Spleen (tissue), 11 donors: ENCODE measurements around the gene LCE5A. TPM values are rescaled to one million over a fixed set of nuclear protein-coding genes. Genes with fewer than 3 reads are reported as not detected.
A peak's percentile ranks its signal among the peaks of the same experiment; 100 is the strongest.

Experiments used
- DNase-seq: peaks from one replicate; pipeline ENCODE4 v3.0.0-alpha.2; 2020
- H3K27ac ChIP-seq, 8 donors: fragments of 200-600 bp; sonication (generic) in 7 of 8; 1 replicate in 4 of 8; 2 replicates in 4 of 8; pipeline versions ENCODE4 v1.5.0 to v1.8.0; 2016 to 2021; ENCODE audit warnings: inconsistent platforms in 4 of 8, mild to moderate bottlenecking in 4 of 8, moderate library complexity in 1 of 8
- H3K27me3 ChIP-seq, 7 donors: fragments of 200-600 bp; sonication (generic) in 6 of 7; replicated peaks in 1 of 7; 1 replicate in 4 of 7; 2 replicates in 3 of 7; pipeline versions ENCODE4 v1.5.0 to v1.8.0; 2016 to 2021; ENCODE audit warnings: inconsistent platforms in 3 of 7, mild to moderate bottlenecking in 1 of 7
- H3K36me3 ChIP-seq, 6 donors: fragments of 200-600 bp; sonication (generic) in 5 of 6; 1 replicate in 4 of 6; 2 replicates in 2 of 6; pipeline versions ENCODE4 v1.5.0 to v1.8.0; 2016 to 2021; ENCODE audit warnings: inconsistent platforms in 2 of 6
- H3K4me1 ChIP-seq, 6 donors: fragments of 200-600 bp; sonication (generic) in 5 of 6; 1 replicate in 3 of 6; 2 replicates in 3 of 6; pipeline versions ENCODE4 v1.5.0 to v1.8.0; 2016 to 2021; ENCODE audit warnings: inconsistent platforms in 3 of 6
- H3K4me3 ChIP-seq, 8 donors: fragments of 200-600 bp; sonication (generic) in 7 of 8; 1 replicate in 4 of 8; 2 replicates in 4 of 8; pipeline versions ENCODE4 v1.5.0 to v1.8.0; 2016 to 2021; ENCODE audit warnings: inconsistent platforms in 4 of 8, mild to moderate bottlenecking in 4 of 8, moderate library complexity in 2 of 8
- H3K9me3 ChIP-seq, 8 donors: fragments of 200-600 bp; sonication (generic) in 7 of 8; 1 replicate in 4 of 8; 2 replicates in 4 of 8; pipeline versions ENCODE4 v1.5.0 to v1.8.0; 2016 to 2021; ENCODE audit warnings: inconsistent platforms in 4 of 8
- POLR2A ChIP-seq, 3 donors: fragments of 450-650 bp; IDR thresholded peaks; one replicate each; pipeline ENCODE4 v1.5.1; 2017; ENCODE audit warnings: antibody characterized with exemption in 3 of 3, mild to moderate bottlenecking in 1 of 3
- POLR2AphosphoS5 ChIP-seq, 3 donors: sonication (generic); formaldehyde crosslinking; IDR thresholded peaks; one replicate each; pipeline ENCODE4 v1.5.1; 2017; ENCODE audit warnings: antibody characterized with exemption in 3 of 3
- WGBS, 5 donors: extraction: QIAGEN DNeasy Blood & Tissue Kit in 3 of 5; methylation state at CpG; one replicate each; pipeline versions ENCODE4 v1.1.5 to v1.1.7; 2013 to 2018; 5-methylcytosine and 5-hydroxymethylcytosine counted together
- intact Hi-C: fragments of 100-400 bp; cut with DNase I; formaldehyde crosslinking; loops from one replicate; pipeline ENCODE4 v1.15.0; 2023; ENCODE audit warnings: low total_unique reads
- polyA plus RNA-seq, 3 donors: library from polyadenylated mRNA; stranded (reverse); fragments of 200-250 nt; gene quantifications; one replicate each; pipeline ENCODE4 v1.2.1, GENCODE V29; 2013
- total RNA-seq, 7 donors: library from RNA; depleted of rRNA in 3 of 7; stranded (reverse); fragments of >200 nt in 3 of 7; fragmentation: NEBNext Ultra II Directional in 4 of 7; extraction: Animal tissue kit (Norgen Biotek cat#: 25700) in 4 of 7; gene quantifications; one replicate each; pipeline versions ENCODE4 v1.1.0 to v1.2.1, GENCODE V29; 2016 to 2021
- TF ChIP-seq, protein P1 (sequence below), 11 experiments: fragments of 200-600 bp in 7 of 11; fragments of 450-650 bp in 4 of 11; sonication (generic) in 4 of 11; IDR thresholded peaks in 8 of 11; conservative IDR thresholded peaks in 3 of 11; 1 replicate in 7 of 11; 2 replicates in 4 of 11; pipeline versions ENCODE4 v1.4.0 to v1.8.0; 2016 to 2021; ENCODE audit warnings: antibody characterized with exemption in 11 of 11, inconsistent platforms in 4 of 11, mild to moderate bottlenecking in 1 of 11
- donor health status: healthy with polysubstance abuse.
- donor health status: DM: no; HTN: no; CAD: no; lungs with moderate emphysema.
- donor health status: DM: no; HTN: no; CAD: no.
- donor health status: Bipolar disorder and iron deficiency.
- donor health status: healthy.
- donor health status: DM: no; HTN: no; CAD: no.
- donor health status: DM: yes; HTN: yes; CAD: no.

LCE5A gene
- total and polyA plus RNA-seq, 10 donors: not detected

DNA sequence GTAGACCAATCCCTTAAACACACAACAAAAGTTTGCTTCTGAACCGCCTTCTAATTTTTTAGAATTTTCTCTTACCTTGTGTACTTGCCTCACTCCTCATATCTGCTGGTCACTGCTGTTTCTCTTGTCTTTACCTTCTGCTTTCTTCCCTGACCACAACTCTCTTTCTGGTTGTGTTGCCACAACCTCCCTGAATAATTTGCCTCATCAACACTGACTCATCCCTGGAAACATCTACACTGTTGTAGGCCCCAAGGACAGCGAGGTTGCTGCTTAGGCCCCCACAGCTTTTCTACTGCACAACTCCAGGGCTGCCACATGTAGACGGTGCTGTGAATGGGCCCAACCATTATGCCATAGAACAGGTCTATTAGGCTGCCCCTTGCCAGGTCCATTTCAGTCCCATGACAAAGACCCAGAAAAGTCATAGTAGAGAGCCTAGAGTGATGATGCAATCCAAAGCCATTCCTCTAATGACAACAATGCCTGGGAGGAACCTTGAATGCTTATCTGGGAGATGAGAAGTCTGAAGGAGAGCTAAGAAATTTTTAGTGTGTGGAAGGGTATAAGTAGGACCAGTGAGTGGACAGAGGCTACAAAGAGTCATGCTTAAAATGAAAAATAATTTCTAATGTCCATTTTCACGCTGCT is 36.6 kb upstream of the LCE5A start:
- Histone ChIP-seq H3K4me3 (no peak overlapping the region), H3K9me3 (peaks cover 4 to 51% (median 36%) of the 10 kb centered on the region in 8 donors), H3K4me1 (no peaks in the 10 kb centered on the region), H3K27me3 (peaks cover 0 to 11% (median 0%) of the 10 kb centered on the region in 7 donors), H3K36me3 (no peaks in the 10 kb centered on the region), H3K27ac (no peak overlapping the region)
- no peak for DNase-seq
- WGBS, 5 donors: 64 to 85% (median 82%) methylated on average over 4 of the region's 4 CpGs
- intact Hi-C loops: no loop called here
- TF ChIP-seq POLR2A (IDR thresholded peaks at IDR 0.05): no peak
- TF ChIP-seq, protein P1, sequence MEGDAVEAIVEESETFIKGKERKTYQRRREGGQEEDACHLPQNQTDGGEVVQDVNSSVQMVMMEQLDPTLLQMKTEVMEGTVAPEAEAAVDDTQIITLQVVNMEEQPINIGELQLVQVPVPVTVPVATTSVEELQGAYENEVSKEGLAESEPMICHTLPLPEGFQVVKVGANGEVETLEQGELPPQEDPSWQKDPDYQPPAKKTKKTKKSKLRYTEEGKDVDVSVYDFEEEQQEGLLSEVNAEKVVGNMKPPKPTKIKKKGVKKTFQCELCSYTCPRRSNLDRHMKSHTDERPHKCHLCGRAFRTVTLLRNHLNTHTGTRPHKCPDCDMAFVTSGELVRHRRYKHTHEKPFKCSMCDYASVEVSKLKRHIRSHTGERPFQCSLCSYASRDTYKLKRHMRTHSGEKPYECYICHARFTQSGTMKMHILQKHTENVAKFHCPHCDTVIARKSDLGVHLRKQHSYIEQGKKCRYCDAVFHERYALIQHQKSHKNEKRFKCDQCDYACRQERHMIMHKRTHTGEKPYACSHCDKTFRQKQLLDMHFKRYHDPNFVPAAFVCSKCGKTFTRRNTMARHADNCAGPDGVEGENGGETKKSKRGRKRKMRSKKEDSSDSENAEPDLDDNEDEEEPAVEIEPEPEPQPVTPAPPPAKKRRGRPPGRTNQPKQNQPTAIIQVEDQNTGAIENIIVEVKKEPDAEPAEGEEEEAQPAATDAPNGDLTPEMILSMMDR (IDR thresholded peaks at IDR 0.05 in 8 of 11, conservative IDR thresholded peaks at IDR 0.05 in 3 of 11): no peak
- no peak for TF ChIP-seq POLR2AphosphoS5 (IDR thresholded peaks at IDR 0.05)

DNA sequence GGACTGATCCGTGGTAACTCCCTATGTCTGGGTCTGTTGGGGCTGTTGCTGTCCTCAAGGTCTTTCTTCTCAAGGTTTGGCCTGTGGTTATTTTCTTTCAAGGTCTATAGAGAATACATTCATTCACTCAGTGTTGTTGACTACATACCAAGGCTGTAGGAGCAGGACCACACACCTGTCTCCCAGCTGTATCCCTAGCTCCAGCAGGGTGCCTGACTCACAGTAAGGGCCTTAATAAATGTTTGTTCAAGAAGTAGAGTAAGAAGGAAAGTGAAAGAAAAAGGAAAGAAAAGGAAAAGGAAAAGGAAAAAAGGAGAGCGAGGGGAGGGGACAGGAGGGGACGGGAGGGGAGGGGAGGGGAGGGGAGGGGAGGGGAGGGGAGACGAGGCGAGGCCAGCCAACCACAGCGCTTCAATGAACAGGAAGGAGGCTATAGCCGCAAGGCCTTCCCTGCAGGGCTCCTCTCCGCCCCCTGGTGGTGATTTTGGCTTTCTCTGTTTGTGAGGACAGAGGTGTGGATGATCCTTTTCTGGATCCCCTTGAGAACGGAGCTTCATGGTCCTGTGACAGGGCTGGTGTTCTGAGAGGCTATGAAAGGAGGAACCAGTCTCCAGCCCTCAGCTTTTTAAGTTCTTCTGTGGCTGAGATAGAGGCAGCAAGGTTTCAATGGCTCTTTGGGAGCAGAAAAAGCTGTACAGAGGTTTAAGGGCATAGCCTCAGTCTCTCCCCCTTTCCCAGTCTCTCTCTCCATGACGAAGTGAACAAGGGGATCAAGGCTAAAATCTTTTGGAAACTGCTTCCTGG is 30.6 kb upstream of the LCE5A start:
- Histone ChIP-seq H3K36me3 (no peaks in the 10 kb centered on the region), H3K9me3 (peaks cover 4 to 44% (median 36%) of the 10 kb centered on the region in 8 donors), H3K27me3 (no peaks in the 10 kb centered on the region), H3K4me3 (no peak overlapping the region), H3K27ac (no peak overlapping the region), H3K4me1 (no peaks in the 10 kb centered on the region)
- 41 to 54% (median 45%) methylated on average over 6 to 10 of the region's 10 CpGs for WGBS, 5 donors
- DNase-seq: no peak
- TF ChIP-seq POLR2A (IDR thresholded peaks at IDR 0.05): no peak
- TF ChIP-seq, protein P1 (IDR thresholded peaks at IDR 0.05 in 8 of 11, conservative IDR thresholded peaks at IDR 0.05 in 3 of 11): peak in 7 of 11 experiments; percentile 17 to 58 (median 41)
- intact Hi-C loops: no loop called here

DNA sequence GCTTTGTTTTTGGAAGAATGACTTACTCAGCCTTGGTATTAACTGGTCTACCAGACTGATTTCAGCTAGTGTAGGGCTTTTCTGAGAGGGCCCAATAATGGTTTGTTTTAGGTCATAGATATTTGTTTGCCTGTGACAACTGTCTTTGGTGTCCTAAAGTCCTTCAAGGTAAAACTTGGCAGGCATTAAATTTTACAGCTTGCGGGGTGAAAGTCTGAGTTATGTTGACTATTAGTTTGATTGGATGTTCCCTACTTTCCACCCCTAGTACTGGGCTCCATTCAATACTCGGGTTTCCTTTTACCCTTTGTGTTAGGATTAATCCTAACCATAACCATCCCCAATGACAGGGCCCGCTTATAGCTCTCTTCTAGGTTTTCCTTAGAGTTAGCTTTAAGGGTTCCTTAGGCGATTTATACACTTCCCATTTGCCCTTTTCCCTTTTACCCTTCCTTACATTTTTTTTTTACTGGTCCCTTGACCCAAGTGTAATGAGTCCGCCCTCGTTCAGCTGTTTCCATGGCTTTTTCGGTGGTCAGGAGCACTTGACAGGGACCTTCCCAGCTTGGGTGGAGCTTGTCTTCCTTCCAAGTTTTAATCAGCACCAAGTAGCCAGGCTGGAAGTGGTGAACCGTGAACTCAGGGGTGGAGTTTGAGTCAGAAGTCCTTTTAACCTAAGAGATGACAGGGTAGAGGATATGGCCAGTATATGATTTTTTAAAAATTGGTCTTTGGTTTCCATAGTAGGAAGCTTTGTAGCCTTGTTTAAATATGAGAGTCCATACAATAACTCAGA is 28.5 kb upstream of the LCE5A start:
- H3K36me3 ChIP-seq: no peaks in the 10 kb centered on the region
- WGBS, 5 donors: 66 to 81% (median 78%) methylated on average over 8 of the region's 8 CpGs
- no peaks in the 10 kb centered on the region for H3K4me1 ChIP-seq
- peaks cover 0 to 3% (median 0%) of the 10 kb centered on the region in 7 donors for H3K27me3 ChIP-seq
- peaks cover 0 to 23% (median 16%) of the 10 kb centered on the region in 8 donors for H3K9me3 ChIP-seq
- no peak overlapping the region for H3K27ac ChIP-seq
- intact Hi-C loops: no loop called here
- TF ChIP-seq, protein P1 (IDR thresholded peaks at IDR 0.05 in 8 of 11, conservative IDR thresholded peaks at IDR 0.05 in 3 of 11): no peak
- TF ChIP-seq POLR2A (IDR thresholded peaks at IDR 0.05) (no peak), POLR2AphosphoS5 (IDR thresholded peaks at IDR 0.05) (no peak)
- no peak overlapping the region for H3K4me3 ChIP-seq
- no peak for DNase-seq
